HG02852 (cell line): ENCODE measurements around the gene LRRC31.

Experiments used
- ATAC-seq: cut with Tn5 transposase; IDR thresholded peaks from one replicate; pipeline ENCODE4 v1.9.1; 2021; ENCODE audit warnings: mild to moderate bottlenecking, moderate library complexity; ENCODE audit not compliant: unreplicated experiment

The LRRC31 gene

GRCh38 chr3:169864270-169864669 is 5.5 kb downstream of the LRRC31 start:
- ATAC-seq = no peak

GRCh38 chr3:169863458-169863899 is 6.3 kb downstream of the LRRC31 start:
- ATAC-seq = peak; percentile 78

GRCh38 chr3:169861871-169862270 is 7.9 kb downstream of the LRRC31 start:
- ATAC-seq = no peak

DNA sequence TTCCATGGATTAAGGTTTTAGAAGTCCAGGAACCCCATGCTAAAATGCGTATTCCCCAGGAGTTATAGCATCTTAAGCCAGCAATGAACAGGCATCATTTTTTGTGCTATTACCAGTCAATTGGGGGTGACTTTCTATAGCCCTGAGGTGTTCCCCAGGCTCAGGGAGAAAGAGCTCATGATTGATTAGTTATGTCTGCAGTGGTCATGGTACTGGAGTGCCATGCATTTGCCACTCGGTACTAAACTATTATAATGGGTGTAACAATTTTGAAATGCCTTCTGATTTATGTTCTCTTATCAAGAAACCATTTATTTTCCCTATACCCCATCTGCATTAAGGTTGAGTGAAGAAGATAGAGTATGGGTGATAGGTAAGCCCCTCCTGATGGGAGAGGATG is 11.9 kb downstream of the LRRC31 start:
- ATAC-seq = no peak

GRCh38 chr3:169855514-169855913 is 14.2 kb downstream of the LRRC31 start:
- ATAC-seq = no peak

- ATAC-seq = no peak
Observed at GRCh38 chr3:169850618-169851017, 19.1 kb downstream of the LRRC31 start.

DNA sequence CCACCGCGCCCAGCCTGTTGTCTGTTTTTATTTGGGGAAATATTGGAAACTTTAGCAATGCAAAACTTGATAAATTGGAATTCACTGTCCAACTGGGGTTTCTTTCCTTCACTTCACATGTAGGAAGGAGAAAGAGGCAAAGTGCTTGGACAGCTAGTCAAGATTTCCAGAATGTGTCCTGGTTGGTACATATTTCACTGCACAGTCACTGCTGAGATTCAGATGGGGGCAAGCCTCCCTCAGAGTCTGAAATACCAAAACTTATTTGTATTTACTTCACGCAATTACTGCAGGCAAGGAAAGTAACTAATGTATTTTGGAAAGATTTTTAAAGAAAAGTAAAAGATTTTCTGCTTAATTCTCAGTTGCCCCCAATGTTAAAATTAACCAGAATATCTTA is 21.0 kb downstream of the LRRC31 start:
- no peak for ATAC-seq

- no peak for ATAC-seq
Observed at GRCh38 chr3:169847896-169848295, 21.8 kb downstream of the LRRC31 start.

DNA sequence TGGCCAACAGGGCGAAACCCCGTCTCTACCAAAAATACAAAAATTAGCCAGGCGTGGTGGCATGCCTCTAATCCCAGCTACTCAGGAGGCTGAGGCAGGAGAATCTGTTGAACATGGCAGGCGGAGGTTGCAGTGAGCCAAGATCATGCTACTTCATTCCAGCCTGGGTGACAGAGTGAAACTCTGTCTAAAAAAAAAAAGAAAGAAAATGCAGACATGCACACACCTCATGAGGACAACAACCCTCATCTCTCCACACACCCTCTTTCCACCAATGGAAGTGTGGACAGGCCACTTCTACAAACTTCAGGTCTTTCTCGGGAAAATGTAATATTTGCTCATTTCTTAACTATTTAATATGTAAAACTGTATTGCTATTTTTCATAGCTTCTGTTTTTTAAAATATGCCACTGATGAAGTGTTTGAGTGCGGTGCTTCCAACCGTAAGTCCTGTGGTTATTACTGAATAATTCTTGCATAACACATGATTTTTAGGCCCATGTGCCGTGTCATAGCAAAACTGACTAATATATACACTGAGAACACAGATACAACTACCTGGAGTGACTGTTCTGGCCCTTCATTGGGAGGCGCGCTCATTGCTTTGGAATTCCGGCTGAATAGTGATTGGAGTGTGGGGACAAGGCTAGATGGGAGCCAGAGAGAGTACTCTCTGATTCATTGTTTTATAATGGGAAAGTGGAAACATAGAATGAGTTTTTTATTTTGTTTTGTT is 23.1 kb downstream of the LRRC31 start:
- peak; percentile 100 for ATAC-seq

GRCh38 chr3:169842960-169843359 is 26.8 kb downstream of the LRRC31 start:
- ATAC-seq = no peak

- peak; percentile 79 for ATAC-seq
Observed at GRCh38 chr3:169841171-169841570, 28.6 kb downstream of the LRRC31 start.

DNA sequence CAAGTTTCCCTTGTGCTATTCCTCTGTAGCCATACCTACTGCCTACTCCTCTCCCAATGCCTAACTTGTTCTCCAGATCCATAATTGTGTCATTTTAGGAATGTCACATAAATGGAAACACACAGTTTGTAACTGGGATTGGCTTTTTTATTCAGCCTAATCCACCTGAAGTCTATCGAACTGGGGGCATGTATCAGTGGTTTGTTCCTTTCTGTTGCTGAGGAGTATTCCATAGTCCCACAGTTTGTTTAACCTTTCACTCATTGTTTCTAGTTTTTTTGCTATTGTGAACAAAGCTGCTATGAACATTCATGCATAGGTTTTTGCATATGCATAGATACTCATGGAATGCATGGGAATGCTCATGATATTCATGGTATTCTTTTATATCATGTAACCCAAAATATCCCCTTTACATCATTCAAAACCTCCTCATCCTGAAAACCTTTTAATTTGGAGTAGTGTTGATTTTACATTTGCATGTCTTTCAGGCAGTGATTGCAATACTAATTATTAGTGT is 31.2 kb downstream of the LRRC31 start:
- ATAC-seq = no peak

DNA sequence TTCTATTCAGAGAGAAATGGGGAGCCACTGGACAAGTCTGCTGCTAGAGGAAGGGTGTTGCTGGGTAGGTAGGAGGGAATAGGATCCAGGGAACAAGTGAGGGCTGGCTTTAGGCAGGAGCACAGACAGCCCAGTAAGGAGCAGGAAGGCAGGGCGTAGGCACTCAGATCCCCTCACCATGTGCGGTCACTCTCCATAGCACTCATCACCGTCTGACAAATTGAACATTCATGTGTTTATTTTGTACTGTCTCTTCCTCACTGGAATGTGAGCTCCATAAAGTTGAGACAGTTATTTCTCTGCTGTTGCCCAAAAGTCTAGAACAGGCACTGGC is 32.8 kb downstream of the LRRC31 start:
- no peak for ATAC-seq

DNA sequence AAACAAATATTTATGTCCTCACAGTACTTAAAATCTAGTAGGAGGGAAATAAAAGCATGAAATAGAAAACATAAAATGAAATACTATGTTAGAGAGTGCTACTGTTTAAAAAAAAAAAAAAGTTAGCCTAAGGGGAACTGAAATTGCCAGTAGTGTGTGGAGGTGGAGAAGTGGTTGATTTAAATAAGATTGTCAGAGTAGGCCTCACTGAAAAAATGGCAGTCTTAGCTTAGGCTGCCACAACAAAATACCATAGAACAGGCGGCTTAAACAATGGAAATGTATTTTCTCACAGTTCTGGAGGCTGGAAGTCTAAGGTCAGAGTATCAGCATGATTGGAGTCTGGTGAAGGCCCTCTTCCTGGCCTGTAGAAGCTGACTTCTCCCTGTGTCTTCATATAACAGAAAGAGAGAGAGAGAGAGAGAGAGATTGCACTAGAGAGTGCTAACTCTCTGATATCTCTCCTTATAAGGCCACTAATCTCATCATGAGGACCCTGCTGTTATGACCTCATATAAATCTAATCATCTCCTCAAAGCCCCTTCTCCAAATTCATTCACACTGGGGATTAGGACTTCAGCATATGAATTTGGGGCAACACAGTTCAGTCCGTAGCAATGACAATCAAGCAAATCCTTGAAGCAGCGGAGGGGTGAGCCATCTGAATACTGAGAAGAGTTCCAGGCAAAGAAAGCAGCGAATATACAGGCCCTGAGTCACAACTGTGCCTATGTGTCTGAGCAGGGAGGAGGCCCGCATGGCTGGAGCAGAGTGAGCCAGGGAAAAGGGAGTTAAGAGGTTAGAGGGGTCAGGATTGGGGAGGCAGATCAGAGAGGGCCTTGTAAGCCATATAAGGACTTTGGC is 33.4 kb downstream of the LRRC31 start:
- ATAC-seq = peak; percentile 93

DNA sequence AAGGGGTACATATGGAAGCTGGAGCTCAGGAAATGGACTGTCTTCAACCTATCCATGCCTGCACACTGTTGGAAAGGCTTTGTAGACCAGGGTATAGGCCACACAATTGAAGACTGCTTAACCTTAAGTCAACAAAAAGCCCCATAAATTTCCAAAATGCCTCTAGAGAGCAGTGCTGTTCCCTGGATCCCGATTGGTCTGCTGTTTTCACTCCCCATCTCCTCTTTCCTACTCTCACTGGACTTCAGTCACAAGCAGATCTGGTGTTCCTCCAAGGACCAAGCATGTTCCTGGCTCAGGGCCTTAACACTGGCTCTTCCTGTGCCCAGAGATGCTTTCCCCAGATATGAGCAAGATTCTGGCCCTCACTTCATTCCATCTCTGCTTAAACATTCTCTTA is 34.2 kb downstream of the LRRC31 start:
- ATAC-seq = no peak

DNA sequence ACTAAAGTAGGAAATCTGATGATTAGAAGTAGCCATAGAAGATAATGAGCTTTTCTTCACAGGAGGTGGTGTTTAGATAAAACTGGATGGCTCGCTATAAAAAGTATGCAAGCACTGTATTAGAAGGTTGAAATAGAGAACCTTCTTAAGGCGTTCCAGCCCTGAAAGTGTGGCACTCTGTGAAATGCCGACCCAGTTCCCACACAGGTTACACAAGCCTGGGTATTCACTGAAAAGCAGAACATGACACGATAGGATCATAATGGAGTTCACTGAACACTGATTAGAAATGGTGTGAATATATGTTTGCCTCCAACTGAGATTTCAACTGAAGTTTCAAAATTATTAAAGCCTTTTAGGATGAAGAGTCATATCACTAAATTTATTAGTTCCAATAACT is 42.0 kb downstream of the LRRC31 start:
- no peak for ATAC-seq

DNA sequence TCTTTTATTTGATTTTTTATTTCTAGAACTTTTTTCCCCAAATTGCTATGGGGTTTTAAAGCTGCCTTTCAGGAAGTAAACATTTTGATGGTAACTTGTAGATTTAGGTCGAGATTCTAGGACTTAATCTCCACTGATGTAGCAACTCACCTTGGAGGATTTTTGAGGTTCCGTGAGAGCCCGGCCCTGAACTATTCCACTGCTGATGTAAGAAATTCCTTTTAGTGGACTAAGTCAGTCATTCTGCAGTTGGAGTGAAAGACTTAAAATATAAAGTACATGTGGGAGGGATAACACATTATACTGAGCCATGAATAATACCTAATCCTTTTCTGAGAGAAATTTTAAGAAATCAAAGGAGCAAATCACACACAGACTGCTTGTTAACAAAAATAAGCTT is 44.4 kb downstream of the LRRC31 start:
- ATAC-seq = no peak

GRCh38 chr3:169822983-169823382 is 46.8 kb downstream of the LRRC31 start:
- ATAC-seq = no peak

DNA sequence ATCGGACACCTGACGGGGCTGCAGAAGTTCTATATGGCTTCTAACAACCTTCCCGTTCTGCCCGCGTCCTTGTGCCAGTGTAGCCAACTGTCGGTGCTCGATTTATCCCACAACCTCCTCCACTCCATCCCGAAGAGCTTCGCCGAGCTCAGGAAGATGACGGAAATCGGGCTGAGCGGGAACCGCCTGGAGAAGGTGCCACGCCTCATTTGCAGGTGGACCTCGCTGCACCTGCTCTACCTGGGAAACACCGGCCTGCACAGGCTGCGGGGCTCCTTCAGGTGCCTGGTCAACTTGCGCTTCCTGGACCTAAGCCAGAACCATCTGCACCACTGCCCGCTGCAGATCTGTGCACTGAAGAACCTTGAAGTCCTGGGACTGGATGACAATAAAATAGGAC is 47.2 kb downstream of the LRRC31 start:
- ATAC-seq = no peak

DNA sequence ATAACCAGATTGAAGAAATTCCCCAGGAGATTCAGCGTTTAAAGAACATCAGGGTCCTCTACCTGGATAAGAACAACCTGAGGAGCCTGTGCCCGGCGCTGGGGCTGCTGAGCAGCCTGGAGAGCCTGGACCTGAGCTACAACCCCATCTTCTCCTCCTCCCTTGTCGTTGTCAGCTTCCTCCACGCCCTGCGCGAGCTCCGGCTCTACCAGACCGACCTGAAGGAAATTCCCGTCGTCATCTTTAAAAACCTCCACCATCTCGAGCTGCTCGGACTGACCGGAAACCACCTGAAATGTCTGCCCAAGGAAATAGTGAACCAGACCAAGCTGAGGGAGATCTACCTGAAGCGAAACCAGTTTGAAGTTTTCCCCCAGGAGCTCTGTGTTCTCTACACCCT is 47.6 kb downstream of the LRRC31 start:
- no peak for ATAC-seq

DNA sequence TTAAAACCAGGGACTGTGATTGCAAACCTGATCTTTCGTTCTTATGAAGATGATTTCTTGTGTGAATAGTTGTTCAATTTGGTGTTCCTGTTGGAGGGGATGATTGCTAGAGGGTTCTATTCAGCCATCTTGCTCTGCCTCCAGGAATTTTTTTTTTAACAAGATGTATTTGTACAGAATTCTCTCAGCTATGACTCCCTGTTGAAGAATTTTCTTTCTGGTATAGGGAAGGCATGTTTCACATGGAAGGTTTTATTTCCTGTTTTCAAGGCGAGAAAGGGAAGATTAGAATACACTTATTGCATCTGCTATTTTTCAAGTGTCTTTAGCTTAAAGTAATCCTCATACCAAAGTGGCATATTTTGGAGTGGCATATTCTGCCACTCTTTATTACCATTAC is 51.4 kb downstream of the LRRC31 start:
- no peak for ATAC-seq

DNA sequence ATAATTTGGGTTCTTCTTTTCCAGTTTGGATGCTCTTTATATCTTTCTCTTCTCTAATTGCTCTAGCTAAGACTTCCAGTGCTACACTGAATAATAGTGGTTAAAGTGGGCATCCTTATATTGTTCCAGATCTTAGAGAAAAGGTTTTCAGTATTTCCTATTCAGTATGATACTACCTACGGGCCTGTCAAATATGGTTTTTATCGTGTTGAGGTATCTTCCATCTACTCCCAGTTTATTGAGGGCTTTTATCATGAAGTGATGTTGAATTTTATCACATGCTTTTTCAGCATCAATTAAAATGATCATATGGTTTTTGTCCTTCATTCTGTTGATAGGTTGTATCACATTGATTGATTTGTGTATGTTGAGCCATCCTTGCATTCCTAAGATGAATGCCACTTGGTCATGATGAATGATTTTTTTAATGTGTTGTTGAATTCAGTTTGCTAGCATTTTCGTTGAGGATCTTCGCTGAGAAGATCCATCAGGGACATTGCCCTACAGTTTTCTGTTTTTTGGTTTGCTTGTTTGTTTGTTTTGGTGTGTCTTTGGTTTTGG is 54.1 kb downstream of the LRRC31 start:
- no peak for ATAC-seq
